H4 (cell line): ENCODE measurements around the gene CTNNBL1. TPM values are rescaled to one million over a fixed set of nuclear protein-coding genes. Genes with fewer than 3 reads are reported as not detected.

ENCODE experiments used
- DNase-seq: peaks from one replicate; pipeline ENCODE4 v3.0.0-alpha.2; 2015; ENCODE audit warnings: low spot score
- total RNA-seq: library from RNA; depleted of rRNA; stranded (reverse); fragments of >200 nt; shearing (Covaris generic); gene quantifications from 2 replicates; pipeline ENCODE4 v1.2.3, GENCODE V29; 2014; rRNA removed

Gene CTNNBL1
- total RNA-seq, 1 experiment from 2014 or later, result 39.8 TPM

DNA sequence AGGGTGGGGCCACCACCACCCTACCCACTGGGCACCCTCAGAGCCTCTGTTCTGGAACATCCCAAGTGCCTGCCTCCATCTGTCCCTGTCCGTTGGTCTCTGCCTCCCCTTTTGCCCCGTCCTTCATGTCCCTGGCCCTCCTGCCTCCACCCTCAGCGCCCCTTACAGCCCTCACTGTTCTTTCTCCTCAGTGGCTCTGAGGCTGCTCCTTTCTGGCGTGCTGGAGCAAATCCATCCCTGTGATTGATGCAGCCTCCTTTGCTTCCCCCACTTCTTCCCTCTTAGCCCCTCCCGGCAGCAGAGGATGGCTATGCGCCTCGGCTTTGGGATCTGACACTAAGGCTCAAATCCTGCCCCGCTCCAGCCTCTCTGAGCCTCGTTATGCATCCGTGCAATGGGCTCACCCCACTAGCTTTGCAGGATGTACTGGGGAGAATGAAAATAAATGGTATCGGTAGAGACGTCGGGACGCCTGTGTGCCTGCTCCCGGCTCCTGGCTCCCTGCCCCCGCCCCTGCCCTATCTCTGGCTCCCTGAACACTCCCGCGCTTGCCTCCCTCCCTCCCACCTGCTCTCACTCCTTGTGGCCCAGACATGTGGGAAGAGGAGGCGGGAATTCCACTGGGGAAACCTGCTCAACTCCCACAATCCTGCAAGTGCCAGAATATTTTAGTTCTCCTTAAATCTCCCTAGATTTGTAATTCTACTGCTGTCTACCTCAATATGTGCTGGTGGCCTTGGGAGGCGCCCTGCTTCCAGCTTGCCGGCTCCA, 222.2 kb downstream of the CTNNBL1 start:
- no peak for DNase-seq

DNA sequence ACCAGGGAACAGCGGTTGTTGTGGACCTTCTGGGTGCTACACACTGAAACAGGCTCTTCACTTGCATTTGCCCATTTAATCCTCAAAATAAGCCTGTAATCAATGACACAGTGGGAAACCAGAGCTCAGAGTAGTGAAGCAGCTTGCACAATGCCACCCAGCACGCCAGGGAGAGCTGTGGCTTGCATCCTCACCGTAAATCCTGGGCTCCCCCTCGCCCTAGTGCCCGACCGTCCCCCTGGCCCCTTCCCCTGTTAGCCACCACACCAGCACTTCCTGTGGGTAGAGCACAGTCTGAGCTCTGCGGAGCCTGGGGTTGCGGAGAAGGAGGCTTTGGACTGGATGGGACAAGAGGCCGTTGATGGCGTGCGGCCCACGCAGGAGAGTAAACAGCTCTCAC, 223.6 kb downstream of the CTNNBL1 start:
- DNase-seq, result no peak

DNA sequence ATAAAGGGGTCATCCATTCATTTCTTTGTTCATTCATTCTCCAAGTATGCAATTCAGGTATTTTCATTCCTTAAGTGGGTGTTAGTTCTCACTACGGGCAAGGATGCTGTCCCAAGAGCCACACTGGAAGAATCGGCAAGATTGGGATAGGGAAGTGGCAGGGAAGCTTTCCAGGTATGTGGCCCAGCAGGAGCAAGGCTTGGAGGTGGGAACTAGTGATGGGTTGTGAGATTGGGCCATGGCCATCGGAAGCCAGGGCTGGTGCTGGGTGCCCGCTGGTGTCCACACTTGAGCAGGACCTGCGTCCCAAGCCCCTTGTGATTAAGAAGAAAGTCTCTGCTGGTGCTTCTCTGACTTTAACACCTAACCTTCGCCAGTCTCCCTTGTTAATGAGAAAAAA, 224.2 kb downstream of the CTNNBL1 start:
- no peak for DNase-seq

DNA sequence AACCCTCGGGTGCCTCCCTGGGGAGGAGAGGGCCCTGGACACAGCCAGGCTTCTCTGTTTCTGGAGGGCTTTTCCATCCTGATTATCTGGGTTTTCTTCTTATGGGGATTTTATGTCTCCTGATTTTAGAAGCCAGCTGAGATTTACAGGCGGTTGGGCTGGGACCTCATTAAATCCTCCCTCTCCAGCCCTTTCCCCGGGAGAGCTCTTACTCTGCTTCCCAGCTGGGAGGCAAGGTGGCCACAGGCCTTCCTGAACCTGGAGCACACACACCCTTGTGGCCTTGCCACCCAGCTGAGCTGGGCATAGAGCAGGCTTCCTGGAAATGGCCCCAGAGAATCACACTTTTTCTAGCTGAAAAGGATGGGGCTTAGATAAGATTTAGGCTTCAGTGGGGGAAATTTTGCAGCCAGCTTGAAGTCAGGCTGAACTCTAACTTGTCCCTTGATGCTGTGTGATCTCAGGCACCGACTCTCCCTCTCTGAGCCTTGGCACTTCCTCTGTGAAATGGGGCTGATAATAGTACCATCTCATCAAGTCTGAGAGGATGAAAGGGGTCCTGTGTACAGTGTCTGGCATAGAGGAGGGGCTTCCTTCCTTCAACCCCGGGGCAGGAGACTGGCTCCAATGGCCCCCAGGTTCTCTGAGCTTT, 225.7 kb downstream of the CTNNBL1 start:
- no peak for DNase-seq

DNA sequence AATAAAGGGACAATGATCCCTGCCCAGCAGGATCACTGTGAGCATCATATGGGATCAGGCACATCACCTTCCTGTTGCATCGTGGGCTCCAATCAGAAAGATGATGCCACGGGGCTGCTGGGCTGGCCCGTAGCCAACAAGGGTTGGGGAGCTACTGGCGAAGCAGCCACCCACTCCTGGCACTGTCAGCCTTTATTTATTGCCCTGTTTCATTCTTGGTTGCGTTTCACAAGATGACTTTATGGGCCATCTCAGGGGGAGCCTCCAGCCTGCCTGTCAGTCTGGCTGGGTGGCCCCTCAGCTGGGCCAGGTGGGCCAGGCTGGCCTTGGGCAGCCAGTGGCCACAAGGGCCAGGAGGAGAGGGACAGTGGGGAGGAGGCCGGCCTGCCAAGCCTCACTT, 226.4 kb downstream of the CTNNBL1 start:
- DNase-seq, result no peak

DNA sequence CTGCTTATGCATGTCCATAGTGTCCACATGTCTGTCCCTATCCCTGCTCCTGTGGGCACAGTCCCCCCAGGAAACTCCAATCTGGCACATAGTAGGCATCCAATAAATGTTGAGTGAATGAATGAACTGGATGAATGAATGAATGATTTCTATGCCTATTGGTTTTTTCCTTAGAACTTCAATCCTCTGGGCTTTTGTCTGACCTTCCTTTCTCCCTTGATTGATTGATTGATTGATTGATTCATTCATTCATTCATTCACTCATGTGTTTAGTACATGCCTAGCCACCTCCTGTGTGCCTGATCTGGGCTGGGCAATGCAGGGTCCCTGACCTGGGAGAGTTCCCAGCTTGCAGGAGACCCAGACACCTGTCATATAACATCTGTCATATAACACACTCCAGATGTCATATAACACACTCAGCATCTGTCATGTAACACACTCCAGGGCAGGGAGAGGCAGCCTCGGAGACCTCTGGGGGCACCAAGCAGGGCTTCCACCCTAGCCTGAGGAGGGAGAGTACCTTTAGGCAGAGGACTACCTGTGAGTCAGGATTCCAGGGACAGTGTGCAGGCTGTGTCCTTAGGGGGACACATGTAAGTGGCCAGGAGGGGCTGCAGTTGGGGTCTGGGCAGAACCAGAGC, 227.0 kb downstream of the CTNNBL1 start:
- DNase-seq, result no peak

DNA sequence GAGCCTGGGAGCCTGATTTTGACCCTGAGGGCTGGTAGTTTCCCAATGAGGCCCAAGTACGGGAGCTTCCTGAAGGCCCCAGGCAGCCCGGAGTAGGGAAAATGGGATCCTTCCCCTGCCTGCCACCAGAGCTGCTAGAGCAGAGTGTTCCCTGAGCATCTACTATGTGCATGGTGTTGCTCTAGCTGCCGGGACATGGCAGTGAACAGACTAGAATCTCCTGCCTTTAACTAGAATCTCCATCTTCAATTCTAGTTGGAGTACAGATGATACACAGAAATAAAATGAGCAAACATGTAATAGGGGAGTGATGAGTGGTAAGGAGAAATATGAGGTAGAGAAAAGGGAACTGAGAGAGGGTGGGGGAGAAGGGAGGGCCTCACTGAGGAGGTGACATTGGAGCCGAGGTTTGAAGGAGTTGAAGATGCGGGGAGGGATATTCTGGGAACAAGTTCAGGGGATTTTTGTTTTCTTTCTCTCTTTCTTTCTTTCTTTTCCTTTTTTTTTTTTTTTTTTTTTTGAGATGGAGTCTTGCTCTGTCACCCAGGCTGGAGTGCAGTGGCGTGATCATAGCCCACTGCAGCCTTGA, 227.6 kb downstream of the CTNNBL1 start:
- DNase-seq, result no peak

Other genes with a start within 250 kb of the CTNNBL1 start
- not detected in 2 replicates for gene NNAT, start 172.8 kb upstream of the CTNNBL1 start, total RNA-seq
- gene BLCAP, start 166.2 kb upstream of the CTNNBL1 start, total RNA-seq, result 37.1 and 50.3 TPM in 2 replicates
- 1.2 and 1.6 TPM in 2 replicates for gene VSTM2L, start 209.1 kb downstream of the CTNNBL1 start, total RNA-seq